ENCODE measurements around the gene PGM2L1.

DNA sequence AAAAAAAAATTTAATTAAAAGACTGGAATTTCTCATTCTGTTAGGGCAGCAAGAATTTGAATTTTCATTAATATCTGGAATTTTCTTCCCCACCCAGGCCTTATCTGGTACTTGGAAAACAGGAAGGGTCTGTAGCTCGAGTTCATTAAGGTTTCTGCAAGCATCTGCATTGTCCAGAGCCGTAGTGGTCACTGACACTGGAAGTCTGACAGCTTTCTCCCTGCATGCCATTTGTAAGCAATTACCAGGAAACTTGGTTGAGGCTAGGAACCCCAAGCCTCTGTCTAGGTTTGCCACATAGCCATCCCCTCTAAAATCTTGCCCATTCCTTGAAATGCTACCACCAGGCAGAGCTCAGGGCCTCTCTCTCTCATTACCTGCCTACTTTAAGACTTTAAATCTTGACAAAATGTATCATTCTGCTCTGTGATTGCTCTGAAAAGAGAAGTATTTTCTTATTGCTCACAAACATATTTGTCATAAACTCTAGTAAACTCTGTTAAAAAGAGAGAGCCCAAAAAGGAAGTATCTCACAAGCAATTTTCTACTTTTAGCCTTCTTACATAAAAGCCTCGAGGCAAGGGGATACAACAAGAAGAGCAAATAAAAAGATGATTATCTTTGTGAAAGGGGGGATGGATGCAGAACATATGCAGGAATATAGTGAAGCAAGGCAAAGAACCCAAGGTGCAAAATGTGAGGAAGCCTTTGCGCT, 5.5 kb upstream of the PGM2L1 start:
- TF ChIP-seq, protein P1, sequence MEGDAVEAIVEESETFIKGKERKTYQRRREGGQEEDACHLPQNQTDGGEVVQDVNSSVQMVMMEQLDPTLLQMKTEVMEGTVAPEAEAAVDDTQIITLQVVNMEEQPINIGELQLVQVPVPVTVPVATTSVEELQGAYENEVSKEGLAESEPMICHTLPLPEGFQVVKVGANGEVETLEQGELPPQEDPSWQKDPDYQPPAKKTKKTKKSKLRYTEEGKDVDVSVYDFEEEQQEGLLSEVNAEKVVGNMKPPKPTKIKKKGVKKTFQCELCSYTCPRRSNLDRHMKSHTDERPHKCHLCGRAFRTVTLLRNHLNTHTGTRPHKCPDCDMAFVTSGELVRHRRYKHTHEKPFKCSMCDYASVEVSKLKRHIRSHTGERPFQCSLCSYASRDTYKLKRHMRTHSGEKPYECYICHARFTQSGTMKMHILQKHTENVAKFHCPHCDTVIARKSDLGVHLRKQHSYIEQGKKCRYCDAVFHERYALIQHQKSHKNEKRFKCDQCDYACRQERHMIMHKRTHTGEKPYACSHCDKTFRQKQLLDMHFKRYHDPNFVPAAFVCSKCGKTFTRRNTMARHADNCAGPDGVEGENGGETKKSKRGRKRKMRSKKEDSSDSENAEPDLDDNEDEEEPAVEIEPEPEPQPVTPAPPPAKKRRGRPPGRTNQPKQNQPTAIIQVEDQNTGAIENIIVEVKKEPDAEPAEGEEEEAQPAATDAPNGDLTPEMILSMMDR (IDR thresholded peaks at IDR 0.05) = no peak
- TF ChIP-seq POLR2A (IDR thresholded peaks at IDR 0.05) = no peak

Measured in adrenal gland (tissue), 5 donors.